Measurements from ENCODE around the gene FARP1. TPM values are rescaled to one million over a fixed set of nuclear protein-coding genes. Genes with fewer than 3 reads are reported as not detected.
A peak's percentile ranks its signal among the peaks of the same experiment; 100 is the strongest.

Gene FARP1
- total RNA-seq, 4 donors from 2014 or later = 103 to 172 (median 129) TPM

DNA sequence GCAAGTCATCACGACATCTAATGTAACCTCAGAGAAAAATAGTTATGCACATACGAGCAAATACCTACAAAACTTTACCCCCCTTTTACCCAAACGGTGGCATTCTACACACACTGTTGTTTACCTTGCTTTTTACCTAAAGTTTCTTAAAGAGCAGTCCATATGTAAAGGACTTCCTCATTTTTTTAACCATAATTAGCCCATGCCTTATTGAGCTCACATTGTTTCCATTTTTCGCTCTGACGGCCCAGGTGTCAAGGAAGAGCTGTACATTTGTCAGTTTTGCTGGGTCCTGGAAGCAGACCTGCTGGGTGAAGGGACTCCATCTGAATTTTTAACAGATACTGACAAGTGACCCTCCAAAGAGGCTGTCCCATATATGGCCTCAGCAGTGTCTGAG is 344.6 kb downstream of the FARP1 start:
- WGBS, 2 donors = 83 to 86% methylated on average over 5 of the region's 5 CpGs
- peaks cover 39 to 85% of the 10 kb centered on the region in 2 donors for H3K4me1 ChIP-seq
- H3K27me3 ChIP-seq = no peaks in the 10 kb centered on the region
- no peaks in the 10 kb centered on the region for H3K36me3 ChIP-seq
- TF ChIP-seq POLR2A (IDR thresholded peaks at IDR 0.05) (no peak), CTCF (IDR thresholded peaks at IDR 0.05) (no peak)
- no peaks in the 10 kb centered on the region for H3K9me3 ChIP-seq
- intact Hi-C loops (cut with DNase I) = loop anchor here (5.0 kb wide), 1 partner anchor 90 kb away; the partner anchor contains the start of gene STK24
- no peak for DNase-seq
- H3K4me3 ChIP-seq (replicated peaks in 1 of 3) = no peak overlapping the region
- peak overlapping the region in 2 of 3 donors; percentile 96 to 98 for H3K27ac ChIP-seq

DNA sequence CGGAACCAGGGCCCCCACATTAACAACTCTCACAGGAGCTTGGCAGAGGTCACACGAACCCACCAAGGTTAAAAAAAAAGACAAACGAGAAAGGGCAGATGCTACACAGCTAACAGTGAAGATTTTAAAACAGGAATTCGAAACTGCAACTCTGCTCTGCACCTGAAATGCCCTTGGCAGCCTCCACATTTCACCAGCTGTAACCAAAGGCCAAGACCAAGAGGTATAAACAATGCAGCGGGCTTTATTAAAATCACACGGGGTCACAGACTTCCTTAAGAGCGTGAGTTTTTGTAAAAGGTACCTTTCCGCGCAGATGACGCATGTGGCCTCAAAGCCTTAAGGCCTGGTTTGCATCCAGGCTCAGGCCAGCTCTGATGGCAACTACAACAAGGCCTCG is 345.8 kb downstream of the FARP1 start:
- Histone ChIP-seq H3K27me3 (no peaks in the 10 kb centered on the region), H3K36me3 (no peaks in the 10 kb centered on the region), H3K4me3 (replicated peaks in 1 of 3) (no peak overlapping the region), H3K4me1 (peaks cover 30 to 81% of the 10 kb centered on the region in 2 donors), H3K9me3 (no peaks in the 10 kb centered on the region), H3K27ac (peak overlapping the region in 1 of 3 donors; percentile 29)
- no peak for DNase-seq
- TF ChIP-seq CTCF (IDR thresholded peaks at IDR 0.05) = no peak
- TF ChIP-seq POLR2A (IDR thresholded peaks at IDR 0.05) = no peak
- 81 to 82% methylated on average over 11 of the region's 11 CpGs for WGBS, 2 donors
- intact Hi-C loops (cut with DNase I) = loop anchor here (5.0 kb wide), 1 partner anchor 89 kb away; the partner anchor contains the start of gene STK24

DNA sequence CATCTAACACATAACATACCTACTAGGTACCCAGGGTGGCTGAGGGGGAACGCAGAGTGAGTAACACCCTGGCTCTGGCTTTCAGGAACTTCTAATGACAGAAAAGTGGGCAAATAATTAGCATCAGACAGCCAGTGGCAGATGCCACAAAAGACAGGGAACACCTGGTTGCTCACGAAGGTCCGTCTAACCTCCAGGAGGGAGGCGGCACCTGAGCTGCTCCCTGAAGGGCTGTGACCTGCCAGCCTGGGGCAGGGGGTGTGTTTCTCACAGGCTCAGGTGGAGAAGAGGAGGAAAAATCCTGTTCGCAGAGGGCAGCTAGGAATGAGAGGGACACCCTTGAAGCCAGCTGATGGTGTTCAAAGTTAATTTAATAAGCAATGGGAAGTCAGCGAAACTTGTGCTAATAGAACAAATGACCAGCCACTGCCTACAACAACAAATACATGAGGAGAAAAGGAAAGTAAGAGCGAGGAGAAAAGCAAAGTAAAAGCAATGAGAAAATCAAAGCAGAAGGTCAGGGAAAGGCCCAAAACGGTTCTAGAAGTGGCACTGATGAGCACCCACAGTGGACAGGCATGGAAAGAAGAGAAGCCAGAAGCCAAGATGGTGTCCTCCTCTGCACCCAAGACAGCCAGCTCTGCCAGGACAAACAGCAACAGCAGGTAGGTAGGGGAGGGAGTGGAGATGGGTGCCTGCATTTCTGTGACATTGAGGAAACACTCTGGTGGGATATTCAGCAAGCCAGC is 346.7 kb downstream of the FARP1 start:
- H3K9me3 ChIP-seq = no peaks in the 10 kb centered on the region
- H3K27ac ChIP-seq = peak overlapping the region in 2 of 3 donors; percentile 29 to 53
- WGBS, 2 donors = 83% methylated on average over 8 of the region's 8 CpGs
- DNase-seq = no peak
- no peak for TF ChIP-seq CTCF (IDR thresholded peaks at IDR 0.05)
- no peak for TF ChIP-seq POLR2A (IDR thresholded peaks at IDR 0.05)
- H3K4me1 ChIP-seq = peaks cover 21 to 76% of the 10 kb centered on the region in 2 donors
- no peaks in the 10 kb centered on the region for H3K27me3 ChIP-seq
- intact Hi-C loops (cut with DNase I) = loop anchor here (5.0 kb wide), 1 partner anchor 88 kb away; the partner anchor contains the start of gene STK24
- no peak overlapping the region for H3K4me3 ChIP-seq (replicated peaks in 1 of 3)
- no peaks in the 10 kb centered on the region for H3K36me3 ChIP-seq

DNA sequence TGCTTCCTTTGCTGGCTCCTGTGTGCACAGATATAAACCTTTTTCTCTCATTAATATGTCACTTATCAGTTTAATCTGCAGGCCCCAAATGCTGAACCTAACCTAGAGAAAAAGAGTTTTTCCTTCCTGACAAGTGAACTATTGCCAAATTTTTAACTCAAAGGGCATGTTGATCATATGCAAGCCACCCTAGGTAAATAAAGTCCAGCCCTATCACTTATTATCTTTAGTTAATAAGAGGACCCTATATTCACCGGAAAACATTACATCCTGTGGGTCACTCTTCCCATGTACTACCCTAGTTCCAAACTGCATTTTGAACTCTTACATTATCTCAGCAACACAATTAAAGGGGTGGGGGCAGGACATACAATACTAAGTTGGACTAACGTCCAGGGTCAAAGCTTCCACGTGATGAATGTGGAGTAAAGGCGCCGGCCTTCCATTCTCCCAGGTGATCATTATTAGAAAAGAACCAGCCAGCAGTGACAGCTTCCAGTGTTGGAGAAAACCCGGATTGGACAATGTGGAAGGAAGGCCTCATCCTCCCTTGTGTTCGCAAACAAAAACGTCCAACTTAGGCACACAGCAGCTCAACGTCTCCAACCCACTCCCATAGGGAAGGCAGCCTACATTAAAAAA is 347.4 kb downstream of the FARP1 start:
- no peak for DNase-seq
- peaks cover 17 to 76% of the 10 kb centered on the region in 2 donors for H3K4me1 ChIP-seq
- H3K27ac ChIP-seq = peak overlapping the region in 2 of 3 donors; percentile 29 to 53
- no peaks in the 10 kb centered on the region for H3K36me3 ChIP-seq
- intact Hi-C loops (cut with DNase I) = no loop called here
- H3K4me3 ChIP-seq (replicated peaks in 1 of 3) = no peak overlapping the region
- TF ChIP-seq CTCF (IDR thresholded peaks at IDR 0.05) (no peak), POLR2A (IDR thresholded peaks at IDR 0.05) (no peak)
- 74 to 78% methylated on average over 9 of the region's 9 CpGs for WGBS, 2 donors
- no peaks in the 10 kb centered on the region for H3K27me3 ChIP-seq
- no peaks in the 10 kb centered on the region for H3K9me3 ChIP-seq

GRCh38 chr13:98490866-98491265 is 348.0 kb downstream of the FARP1 start:
- H3K9me3 ChIP-seq = no peaks in the 10 kb centered on the region
- H3K4me3 ChIP-seq (replicated peaks in 1 of 3) = no peak overlapping the region
- no peaks in the 10 kb centered on the region for H3K36me3 ChIP-seq
- no peak overlapping the region for H3K27ac ChIP-seq
- H3K27me3 ChIP-seq = no peaks in the 10 kb centered on the region
- no peak for DNase-seq
- intact Hi-C loops (cut with DNase I) = no loop called here
- H3K4me1 ChIP-seq = peaks cover 18 to 76% of the 10 kb centered on the region in 2 donors
- TF ChIP-seq CTCF (IDR thresholded peaks at IDR 0.05) (no peak), POLR2A (IDR thresholded peaks at IDR 0.05) (no peak)
- 90 to 91% methylated on average over 8 of the region's 8 CpGs for WGBS, 2 donors
